ENCODE results near the gene ZBP1.

GRCh38 chr20:57570920-57571319, 49.3 kb downstream of the ZBP1 start:
- TF ChIP-seq CTCF (conservative IDR thresholded peaks at IDR 0.05): no peak
- TF ChIP-seq EZH2 (IDR thresholded peaks at IDR 0.05; ENCODE audit: low read depth): no peak

All from PC-9 (cell line).